HL-60 (cell line): ENCODE data around the gene PTBP3.

Experiments
- DNase-seq, 2 experiments: peaks; one replicate each; pipeline ENCODE4 v3.0.0-alpha.2; 2010 to 2020; ENCODE audit warnings: low read depth in 1 of 2, low spot score in 1 of 2
- H3K27ac ChIP-seq: fragments of 250-450 bp; sonication (Bioruptor Pico); replicated peaks from 2 replicates; pipeline ENCODE4 v1.5.1; 2020; ENCODE audit warnings: mild to moderate bottlenecking, moderate library complexity
- H3K27me3 ChIP-seq: fragments of 250-450 bp; sonication (Bioruptor Pico); 2 replicates; pipeline ENCODE4 v1.5.1; 2021; ENCODE audit warnings: mild to moderate bottlenecking, moderate library complexity; ENCODE audit not compliant: insufficient read depth, poor library complexity, severe bottlenecking
- H3K4me3 ChIP-seq: replicated peaks from 2 replicates; pipeline ENCODE4 v1.5.1; 2011; ENCODE audit warnings: mild to moderate bottlenecking, control low read depth, low read length; ENCODE audit not compliant: insufficient read depth
- CTCF ChIP-seq: IDR thresholded peaks from one replicate; pipeline ENCODE4 v1.5.1; 2011; ENCODE audit warnings: low read length, control low read depth, inconsistent platforms; ENCODE audit not compliant: insufficient read depth
- GABPA ChIP-seq: IDR thresholded peaks from 2 replicates; pipeline ENCODE4 v1.6.1; 2012; ENCODE audit warnings: low read depth
- POLR2AphosphoS5 ChIP-seq: IDR thresholded peaks from 2 replicates; pipeline ENCODE4 v1.6.1; 2012; ENCODE audit warnings: low read depth
- REST ChIP-seq: IDR thresholded peaks from 2 replicates; pipeline ENCODE4 v1.6.1; 2012; ENCODE audit warnings: low read depth; ENCODE audit not compliant: insufficient replicate concordance
- SPI1 ChIP-seq: IDR thresholded peaks from 2 replicates; pipeline ENCODE4 v1.6.1; 2012; ENCODE audit warnings: low read depth, mild to moderate bottlenecking, borderline replicate concordance

Gene PTBP3

GRCh38 chr9:112168197-112168596, 165.2 kb downstream of the PTBP3 start:
- TF ChIP-seq GABPA (no peak), POLR2AphosphoS5 (no peak), REST (no peak), CTCF (no peak), SPI1 (no peak)
- no peak for DNase-seq

More at GRCh38 chr9:112168197-112168596, 165.2 kb downstream of the PTBP3 start:
- Histone ChIP-seq H3K27me3 (no peaks in the 10 kb centered on the region), H3K27ac (no peak overlapping the region), H3K4me3 (no peak overlapping the region)
